NCI-H460 (cell line): Measurements from ENCODE around the gene NFIC. TPM values are rescaled to one million over a fixed set of nuclear protein-coding genes. Genes with fewer than 3 reads are reported as not detected.
"Not testable (repeated sequence)": the region's sequence is repeated elsewhere in the genome, so short reads cannot be mapped to it uniquely, and the experiment has no call there.

Experiments used
- DNase-seq: peaks from one replicate; pipeline ENCODE4 v3.0.0-alpha.2; 2016; ENCODE audit warnings: low read depth; ENCODE audit errors: extremely low read depth
- total RNA-seq: library from RNA; depleted of rRNA; stranded (reverse); fragments of >200 nt; shearing (Covaris generic); gene quantifications from 2 replicates; pipeline ENCODE4 v1.2.3, GENCODE V29; 2014

NFIC gene
- total RNA-seq, 1 experiment from 2014 or later, result 10.1 TPM

DNA sequence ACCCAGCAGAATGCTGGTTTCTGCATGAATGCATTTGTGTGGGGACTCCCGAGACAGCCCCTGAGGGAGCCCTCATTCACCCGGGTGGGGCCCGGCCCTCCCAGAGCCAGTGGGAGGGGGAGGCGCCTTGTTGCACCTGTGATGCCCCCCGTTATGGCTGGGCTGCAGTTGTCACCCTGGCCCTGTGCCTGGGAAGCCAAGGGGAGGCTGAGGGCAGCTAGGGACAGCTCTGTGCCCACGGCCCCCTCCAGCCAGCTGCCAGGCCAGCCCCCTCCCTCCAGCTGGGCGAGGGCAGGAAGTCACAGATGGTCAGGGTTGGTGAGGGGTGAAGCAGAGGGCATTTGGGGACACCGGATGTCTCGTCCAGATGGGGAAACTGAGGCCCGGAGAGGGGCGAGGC is 26.1 kb downstream of the NFIC start:
- no peak for DNase-seq

- DNase-seq, result no peak
Measured at GRCh38 chr19:3396881-3397265, 30.5 kb downstream of the NFIC start.

DNA sequence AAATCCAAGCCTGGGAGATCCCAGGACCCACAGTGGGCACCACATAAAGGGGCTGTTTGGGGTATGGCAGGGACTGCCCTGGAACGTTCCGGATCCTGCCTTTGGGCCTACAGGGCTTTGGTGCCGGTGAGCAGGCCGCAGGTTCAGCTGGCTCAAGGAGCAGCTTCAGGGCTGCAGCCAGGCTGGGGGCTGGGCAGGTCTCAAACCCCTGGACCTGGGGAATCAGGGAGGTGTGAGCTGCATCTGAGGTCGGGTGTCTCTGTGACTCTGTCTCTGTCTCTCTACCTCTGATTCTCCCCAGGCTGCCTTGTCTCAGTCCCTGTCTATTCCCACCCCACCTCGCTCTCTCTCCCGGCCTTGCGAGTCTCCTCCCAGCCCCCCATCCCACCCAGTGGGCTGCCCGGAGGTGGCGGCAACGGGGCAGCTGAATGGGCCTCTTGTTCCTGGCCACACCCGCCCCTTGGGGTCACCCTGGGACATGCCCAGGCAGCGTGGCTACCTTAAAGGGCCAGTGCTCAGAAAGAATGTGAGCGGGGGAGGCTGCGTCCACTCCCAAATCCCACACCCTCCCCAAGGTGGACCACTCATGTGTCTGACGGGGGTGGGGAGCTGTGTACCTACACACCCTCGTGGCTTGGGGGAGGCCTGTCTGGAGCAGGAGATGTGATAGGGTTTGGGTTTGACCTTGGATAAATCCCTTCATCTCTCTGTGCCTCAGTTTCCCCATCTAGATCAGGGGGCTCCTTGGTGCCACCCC is 31.1 kb downstream of the NFIC start:
- DNase-seq, result no peak

DNA sequence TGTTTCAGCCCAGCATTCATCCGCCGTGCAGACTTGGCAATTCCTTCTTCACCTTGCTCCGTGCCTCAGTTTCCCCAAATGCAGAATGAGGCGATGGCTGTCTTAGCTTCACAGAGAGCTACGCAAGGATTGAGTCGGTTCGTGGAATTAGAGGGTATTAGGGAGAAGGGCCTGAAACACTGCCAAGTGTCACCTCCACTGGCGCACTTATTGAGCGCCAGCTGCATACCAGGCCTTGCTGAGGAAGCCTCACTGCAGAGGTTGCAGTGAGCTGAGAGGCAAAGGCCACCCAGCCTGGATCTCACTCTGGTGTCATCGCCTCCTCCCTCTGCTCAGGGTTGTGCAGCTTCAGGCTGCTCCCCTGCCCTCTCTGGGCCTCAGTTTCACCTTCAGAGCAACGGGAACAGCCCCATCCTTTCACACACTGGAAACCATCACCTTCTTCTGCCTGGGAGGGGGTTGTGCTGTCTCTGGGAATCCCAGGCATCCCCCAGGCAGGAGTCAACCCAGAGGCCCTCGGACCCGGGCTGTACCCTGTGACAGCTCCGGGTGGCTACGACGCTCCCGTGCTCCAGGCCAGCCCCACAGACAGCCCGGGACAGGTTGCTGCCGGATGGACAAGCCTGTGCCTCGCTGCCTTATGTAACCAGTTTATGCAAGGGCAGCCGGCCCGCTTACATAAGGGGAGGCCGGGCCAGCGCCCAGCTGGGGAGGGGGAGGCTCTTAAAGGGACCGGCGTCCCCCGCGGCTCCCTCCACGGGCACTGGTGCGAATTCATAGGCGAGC is 31.9 kb downstream of the NFIC start:
- no peak for DNase-seq

DNA sequence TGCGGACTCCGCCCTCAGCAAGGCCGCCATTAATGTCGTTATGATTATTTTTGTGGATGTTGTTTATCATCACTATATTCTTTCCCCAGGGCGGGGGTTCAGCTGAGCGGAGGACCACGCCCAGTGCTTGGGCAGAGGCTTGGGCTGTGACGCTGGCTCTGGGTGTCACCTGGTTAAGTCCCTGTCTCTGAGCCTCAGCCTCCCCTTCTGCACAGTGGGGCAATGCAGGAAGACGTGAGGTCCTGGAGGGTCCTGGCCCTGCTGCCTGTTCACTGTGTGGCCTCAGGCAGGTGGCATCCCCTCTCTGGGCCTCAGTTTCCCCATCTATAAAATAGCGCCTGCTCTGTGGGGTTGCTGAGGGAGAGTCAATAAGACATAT is 32.5 kb downstream of the NFIC start:
- DNase-seq, result no peak

DNA sequence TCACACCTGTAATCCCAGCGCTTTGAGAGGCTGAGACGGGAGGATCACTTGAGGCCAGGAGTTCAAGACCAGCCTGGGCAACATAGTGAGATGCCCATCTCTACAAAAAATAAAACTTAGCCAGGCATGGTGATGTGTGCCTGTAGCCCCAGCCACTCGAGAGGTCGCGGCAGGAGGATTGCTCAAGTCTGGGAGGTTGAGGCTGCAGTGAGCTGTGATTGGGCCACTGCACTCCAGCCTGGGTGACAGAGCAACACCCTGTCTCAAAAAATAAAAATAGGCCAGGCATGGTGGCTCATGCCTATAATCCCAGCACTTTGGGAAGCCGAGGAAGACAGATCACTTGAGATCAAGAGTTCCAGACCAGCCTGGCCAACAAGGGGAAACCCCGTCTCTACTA is 32.9 kb downstream of the NFIC start:
- not testable (repeated sequence) for DNase-seq

GRCh38 chr19:3401004-3401768 is 34.8 kb downstream of the NFIC start:
- no peak for DNase-seq

GRCh38 chr19:3402631-3403443 is 36.5 kb downstream of the NFIC start:
- no peak for DNase-seq

DNA sequence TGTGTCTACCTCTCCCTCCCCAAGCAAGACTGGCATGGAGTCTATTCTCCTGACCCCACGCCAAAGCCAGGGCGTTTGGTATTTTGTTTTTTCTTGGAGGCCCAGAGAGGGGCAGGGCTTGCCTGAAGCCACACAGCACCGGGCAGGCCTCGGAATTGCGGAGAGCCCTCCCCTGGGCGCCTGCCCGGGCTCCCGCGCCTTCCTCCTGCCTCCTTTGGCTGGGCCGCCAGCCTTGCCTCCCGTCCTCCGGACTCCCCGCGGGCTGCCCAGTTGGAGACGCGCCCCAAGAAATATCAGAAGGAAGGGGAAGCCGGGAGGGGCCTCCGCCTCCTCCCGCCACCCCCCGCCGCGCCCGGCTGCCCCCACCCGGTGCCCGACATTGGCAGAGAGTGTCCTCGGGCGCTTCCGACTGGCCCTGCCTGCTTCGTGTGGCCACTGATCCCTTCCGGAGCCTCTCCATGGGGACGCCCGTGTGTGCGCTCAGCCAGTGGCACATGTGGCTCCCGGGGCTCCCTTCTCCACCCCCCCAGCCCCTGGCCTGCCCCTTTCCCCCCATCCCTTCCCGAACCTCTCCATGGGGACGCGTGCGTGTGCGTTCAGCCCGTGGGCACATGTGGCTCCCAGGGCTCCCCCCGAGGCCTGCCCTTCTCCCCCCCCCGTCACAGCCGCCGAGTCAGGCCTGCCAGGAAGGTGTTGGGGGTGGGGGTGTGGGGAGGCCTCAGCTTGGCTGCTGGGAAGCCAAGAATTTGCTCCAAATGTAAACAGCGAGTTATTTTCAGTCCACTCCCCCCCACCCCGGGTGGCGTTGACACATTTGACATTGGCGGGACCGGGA is 37.3 kb downstream of the NFIC start:
- DNase-seq, result no peak

DNA sequence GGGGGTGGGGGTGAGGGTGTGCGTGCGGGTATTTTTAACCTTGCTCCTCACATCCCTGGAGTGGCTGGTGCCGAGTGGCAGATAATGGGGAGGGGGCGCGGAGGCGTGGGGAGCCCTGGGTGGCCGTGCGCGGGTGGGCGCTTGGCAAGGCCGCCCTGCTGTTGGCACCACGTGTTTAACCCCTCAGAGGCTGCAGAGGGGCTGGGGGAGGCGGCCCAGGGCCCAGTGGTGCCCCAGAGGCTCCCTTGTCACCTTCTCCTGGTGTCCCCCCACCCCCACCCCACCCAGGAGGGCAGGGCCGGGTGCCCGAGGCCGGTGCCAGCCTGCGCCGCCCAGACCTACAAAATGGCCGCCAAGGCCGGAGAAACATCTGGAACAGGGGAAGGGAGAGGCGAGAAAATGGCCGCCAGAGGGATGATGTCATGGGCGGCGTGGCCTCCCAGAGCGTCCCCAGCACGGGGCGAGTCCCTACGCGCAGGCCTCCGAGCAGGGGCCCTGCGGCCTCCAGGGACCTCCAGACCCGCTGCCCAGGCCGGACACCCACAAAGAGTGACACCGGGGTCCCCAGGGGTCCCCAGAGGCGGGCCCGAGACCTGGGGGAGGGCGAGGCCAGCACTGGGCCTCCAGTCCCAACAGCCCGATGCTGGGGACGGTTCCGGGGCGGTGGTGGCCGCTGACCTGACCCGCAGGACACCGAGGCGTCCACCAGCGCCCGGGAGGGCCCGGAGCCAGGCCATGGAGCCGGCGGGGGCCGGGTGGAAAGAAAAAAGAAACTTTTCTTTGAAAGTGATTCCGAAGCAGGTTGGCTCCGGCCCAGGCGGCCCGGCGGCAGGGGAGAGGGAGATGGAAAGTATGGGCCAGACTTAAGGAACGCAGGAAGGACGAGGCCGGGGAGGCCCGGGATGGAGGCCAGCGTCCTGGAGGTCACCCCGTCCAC is 38.2 kb downstream of the NFIC start:
- DNase-seq, result no peak

DNA sequence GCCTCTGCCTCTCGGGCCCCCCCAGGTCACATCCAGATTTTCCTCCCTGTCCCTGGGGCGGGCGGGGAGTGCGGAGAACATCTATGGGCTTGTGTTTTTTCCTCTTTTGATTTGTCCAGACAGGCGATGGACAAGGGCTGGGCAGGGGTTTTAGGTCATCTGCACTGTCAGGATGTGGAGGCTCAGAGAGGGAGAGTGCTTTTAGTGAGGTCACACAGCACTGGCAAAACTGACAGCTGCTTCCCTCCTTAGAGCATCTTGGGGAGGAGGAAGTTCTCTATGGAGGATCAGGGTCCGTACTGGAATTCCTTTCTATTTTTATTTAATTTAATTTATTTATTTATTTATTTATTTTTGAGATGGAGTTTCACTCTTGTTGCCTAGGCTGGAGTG is 38.9 kb downstream of the NFIC start:
- no peak for DNase-seq

- DNase-seq, result no peak
Measured at GRCh38 chr19:3406571-3407111, 40.3 kb downstream of the NFIC start.

- no peak for DNase-seq
Measured at GRCh38 chr19:3407556-3408516, 41.5 kb downstream of the NFIC start.

GRCh38 chr19:3408996-3409345 is 42.6 kb downstream of the NFIC start:
- no peak for DNase-seq

- DNase-seq, result no peak
Measured at GRCh38 chr19:3409346-3410064, 43.1 kb downstream of the NFIC start.

GRCh38 chr19:3411636-3412035 is 45.3 kb downstream of the NFIC start:
- DNase-seq, result no peak

DNA sequence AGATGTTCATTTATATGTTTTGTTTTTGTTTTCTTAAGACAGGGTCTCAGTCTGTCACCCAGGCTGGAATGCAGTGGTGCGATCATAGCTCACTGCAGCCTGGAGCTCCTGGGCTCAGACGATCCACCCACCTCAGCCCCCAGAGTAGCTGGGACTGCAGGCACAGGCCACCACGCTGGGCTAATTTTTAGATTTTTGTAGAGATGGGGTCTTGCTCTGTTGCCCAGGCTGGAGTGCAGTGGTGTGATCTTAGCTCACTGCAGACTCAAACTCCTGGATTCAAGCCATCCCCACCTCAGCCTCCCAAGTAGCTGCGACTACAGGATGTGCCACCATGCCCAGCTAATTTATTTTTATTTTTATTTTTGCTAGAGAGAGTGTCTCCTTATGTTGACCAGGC is 45.7 kb downstream of the NFIC start:
- no peak for DNase-seq
